OCI-LY3 (cell line): ENCODE data around the gene FUT7.

ENCODE experiments used
- H2AFZ ChIP-seq: fragments of 200-600, 300-600 bp; shearing (Covaris generic); 2 replicates; pipeline ENCODE4 v1.6.0; 2014; ENCODE audit warnings: antibody characterized with exemption, low read depth, low read length
- H3K27ac ChIP-seq: fragments of 200-600, 300-600 bp; sonication (generic); 2 replicates; pipeline ENCODE4 v1.5.1; 2014; ENCODE audit warnings: mild to moderate bottlenecking, low read length, moderate library complexity, mixed read lengths
- H3K27me3 ChIP-seq: fragments of 200-600, 300-600 bp; sonication (generic); 2 replicates; pipeline ENCODE4 v1.6.1; 2014; ENCODE audit warnings: low read depth, low read length, mixed read lengths
- H3K36me3 ChIP-seq: fragments of 200-600, 300-600 bp; sonication (generic); replicated peaks from 2 replicates; pipeline ENCODE3; 2014; ENCODE audit warnings: low read depth, low read length, mixed read lengths
- H3K4me1 ChIP-seq: fragments of 300-600, 200-600 bp; sonication (generic); 2 replicates; pipeline ENCODE4 v1.6.1; 2014; ENCODE audit warnings: low read length, mixed read lengths
- H3K4me2 ChIP-seq: fragments of 200-600, 300-600 bp; sonication (generic); 2 replicates; pipeline ENCODE4 v1.6.1; 2014; ENCODE audit warnings: low read length, mixed read lengths
- H3K4me3 ChIP-seq: fragments of 300-600, 200-600 bp; sonication (generic); 2 replicates; pipeline ENCODE4 v1.5.1; 2014; ENCODE audit warnings: antibody characterized with exemption, mild to moderate bottlenecking, low read length, moderate library complexity
- H3K79me2 ChIP-seq: fragments of 300-600, 200-600 bp; shearing (Covaris generic); 2 replicates; pipeline ENCODE4 v1.6.1; 2014; ENCODE audit warnings: mild to moderate bottlenecking, low read length, mixed read lengths
- H3K9ac ChIP-seq: fragments of 300-600, 200-600 bp; shearing (Covaris generic); 2 replicates; pipeline ENCODE4 v1.6.0; 2014; ENCODE audit warnings: mild to moderate bottlenecking, low read length, moderate library complexity
- H3K9me3 ChIP-seq: fragments of 200-600, 300-600 bp; shearing (Covaris generic); 2 replicates; pipeline ENCODE4 v1.6.1; 2014; ENCODE audit warnings: low read length, mixed read lengths; ENCODE audit not compliant: insufficient read depth
- H4K20me1 ChIP-seq: fragments of 200-600, 300-600 bp; sonication (generic); 2 replicates; pipeline ENCODE4 v1.6.1; 2016; ENCODE audit warnings: low read length, mixed read lengths; ENCODE audit not compliant: insufficient read depth
- EZH2phosphoT487 ChIP-seq: fragments of 200-600 bp; shearing (Covaris generic); IDR thresholded peaks from 2 replicates; pipeline ENCODE4 v1.6.1; 2018; ENCODE audit warnings: antibody characterized with exemption, mixed run types, low read depth
- TF ChIP-seq, protein P1 (sequence below): fragments of 200-600, 300-600 bp; sonication (generic); IDR thresholded peaks from 2 replicates; pipeline ENCODE4 v1.5.1; 2014; ENCODE audit warnings: antibody characterized with exemption, low read length, low read depth

FUT7 gene

DNA sequence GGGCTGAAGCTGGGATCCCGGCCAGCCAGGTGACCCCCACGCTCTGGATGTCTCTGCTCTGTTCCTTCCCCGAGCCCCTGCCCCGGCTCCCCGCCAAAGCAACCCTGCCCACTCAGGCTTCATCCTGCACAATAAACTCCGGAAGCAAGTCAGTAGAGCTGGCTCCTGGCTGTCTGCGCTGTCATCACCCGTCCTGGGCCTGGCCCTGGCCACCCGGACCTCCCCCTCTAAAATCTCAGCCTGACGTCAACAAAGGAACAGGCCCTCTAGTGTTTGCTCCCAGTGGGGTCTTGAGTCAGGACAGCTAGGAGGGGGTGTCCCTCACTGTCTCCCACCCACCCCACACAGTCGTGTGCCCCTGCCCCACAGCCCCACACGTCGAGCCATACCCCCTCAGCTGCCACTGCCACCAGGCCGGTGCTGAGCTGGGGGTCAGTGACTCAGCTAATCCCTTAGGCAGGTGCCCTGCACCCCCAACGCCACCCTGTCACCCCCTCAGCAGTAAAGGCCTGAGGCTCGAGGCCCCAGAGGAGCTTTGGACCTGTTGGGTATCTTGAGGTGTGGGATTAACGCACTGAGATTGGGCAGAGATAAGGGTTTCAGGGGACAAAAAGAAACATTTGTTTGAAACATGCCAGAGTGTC is 50.2 kb downstream of the FUT7 start:
- TF ChIP-seq, protein P1, sequence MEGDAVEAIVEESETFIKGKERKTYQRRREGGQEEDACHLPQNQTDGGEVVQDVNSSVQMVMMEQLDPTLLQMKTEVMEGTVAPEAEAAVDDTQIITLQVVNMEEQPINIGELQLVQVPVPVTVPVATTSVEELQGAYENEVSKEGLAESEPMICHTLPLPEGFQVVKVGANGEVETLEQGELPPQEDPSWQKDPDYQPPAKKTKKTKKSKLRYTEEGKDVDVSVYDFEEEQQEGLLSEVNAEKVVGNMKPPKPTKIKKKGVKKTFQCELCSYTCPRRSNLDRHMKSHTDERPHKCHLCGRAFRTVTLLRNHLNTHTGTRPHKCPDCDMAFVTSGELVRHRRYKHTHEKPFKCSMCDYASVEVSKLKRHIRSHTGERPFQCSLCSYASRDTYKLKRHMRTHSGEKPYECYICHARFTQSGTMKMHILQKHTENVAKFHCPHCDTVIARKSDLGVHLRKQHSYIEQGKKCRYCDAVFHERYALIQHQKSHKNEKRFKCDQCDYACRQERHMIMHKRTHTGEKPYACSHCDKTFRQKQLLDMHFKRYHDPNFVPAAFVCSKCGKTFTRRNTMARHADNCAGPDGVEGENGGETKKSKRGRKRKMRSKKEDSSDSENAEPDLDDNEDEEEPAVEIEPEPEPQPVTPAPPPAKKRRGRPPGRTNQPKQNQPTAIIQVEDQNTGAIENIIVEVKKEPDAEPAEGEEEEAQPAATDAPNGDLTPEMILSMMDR = no peak
- TF ChIP-seq EZH2phosphoT487 = no peak
- no peak overlapping the region for H2AFZ ChIP-seq
- no peaks in the 10 kb centered on the region for H3K27me3 ChIP-seq
- H3K79me2 ChIP-seq = no peaks in the 10 kb centered on the region
- H3K9ac ChIP-seq = no peak overlapping the region
- H3K27ac ChIP-seq = no peak overlapping the region
- H3K9me3 ChIP-seq = no peaks in the 10 kb centered on the region
- no peaks in the 10 kb centered on the region for H3K36me3 ChIP-seq
- H3K4me1 ChIP-seq = no peaks in the 10 kb centered on the region
- no peaks in the 10 kb centered on the region for H4K20me1 ChIP-seq
- H3K4me2 ChIP-seq = no peak overlapping the region
- no peak overlapping the region for H3K4me3 ChIP-seq

DNA sequence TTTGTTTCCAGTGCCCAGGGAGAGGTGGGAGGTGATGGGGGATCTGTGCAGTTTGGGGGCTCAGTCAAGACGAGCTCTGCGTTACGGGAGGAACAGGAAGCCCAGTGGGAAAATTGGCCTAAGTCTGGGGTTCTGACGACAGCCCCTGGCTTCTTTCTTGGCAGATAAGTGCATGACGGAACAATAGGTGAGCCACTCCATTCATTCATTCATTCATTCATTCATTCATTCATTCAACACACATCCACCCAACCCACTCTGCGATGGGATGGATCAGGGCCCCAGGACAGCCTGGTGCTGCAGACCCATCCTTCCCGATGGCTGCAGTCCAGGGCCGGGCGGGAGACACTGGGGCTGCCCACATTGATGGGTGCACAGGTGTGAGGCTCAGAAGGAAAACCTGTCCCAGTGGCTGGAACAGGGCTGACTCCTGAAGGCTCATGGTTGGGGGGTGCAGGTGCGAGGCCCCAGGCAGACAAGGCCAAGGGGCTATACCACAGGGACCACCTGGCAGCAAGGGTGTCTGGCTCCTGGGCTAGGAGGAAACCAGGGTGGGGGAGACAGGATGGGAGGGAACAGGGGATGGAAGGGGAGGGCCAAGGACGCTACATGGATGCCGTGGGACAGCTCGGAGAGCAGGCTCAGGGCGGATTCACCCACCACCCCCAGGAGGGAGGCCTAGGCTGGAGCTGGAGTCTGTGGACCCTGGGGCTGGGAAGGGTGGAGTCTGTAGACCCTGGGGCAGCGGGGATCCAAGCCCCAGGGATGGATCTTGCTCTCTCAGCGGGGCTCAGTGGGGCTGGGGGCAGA is 51.0 kb downstream of the FUT7 start:
- no peak for TF ChIP-seq EZH2phosphoT487
- TF ChIP-seq, protein P1 = no peak
- Histone ChIP-seq H3K27me3 (no peaks in the 10 kb centered on the region), H3K79me2 (no peaks in the 10 kb centered on the region), H3K9me3 (no peaks in the 10 kb centered on the region), H3K4me3 (no peak overlapping the region), H2AFZ (no peak overlapping the region), H4K20me1 (no peaks in the 10 kb centered on the region), H3K9ac (no peak overlapping the region), H3K27ac (no peak overlapping the region), H3K4me1 (no peaks in the 10 kb centered on the region), H3K36me3 (no peaks in the 10 kb centered on the region), H3K4me2 (no peak overlapping the region)
